ENCODE results near the gene FAM13C.
"Not testable (repeated sequence)": the region's sequence is repeated elsewhere in the genome, so short reads cannot be mapped to it uniquely, and the experiment has no call there.

FAM13C gene

GRCh38 chr10:59271160-59271559 lies 91.2 kb downstream of the FAM13C start:
- DNase-seq = no peak

DNA sequence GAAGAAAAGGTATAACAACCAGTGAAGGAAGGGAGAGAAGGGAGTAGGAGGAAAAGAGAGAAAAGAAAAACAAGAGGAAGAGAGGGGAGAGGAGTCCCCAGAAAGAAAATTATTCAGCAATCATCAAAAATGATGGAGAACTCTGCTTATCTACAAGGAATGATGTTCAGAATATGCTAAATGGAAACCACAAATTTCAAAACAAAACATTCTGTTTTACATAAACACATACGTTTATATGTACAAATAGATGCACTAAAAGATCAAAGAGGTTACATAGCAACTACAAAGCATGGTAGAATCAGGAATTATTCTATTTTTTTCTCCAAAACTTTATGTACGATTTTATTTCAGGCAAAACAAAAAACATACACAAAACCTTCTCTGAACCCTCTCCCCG lies 91.9 kb downstream of the FAM13C start:
- DNase-seq = no peak

- DNase-seq = no peak
Measured at GRCh38 chr10:59269651-59270050, 92.7 kb downstream of the FAM13C start.

DNA sequence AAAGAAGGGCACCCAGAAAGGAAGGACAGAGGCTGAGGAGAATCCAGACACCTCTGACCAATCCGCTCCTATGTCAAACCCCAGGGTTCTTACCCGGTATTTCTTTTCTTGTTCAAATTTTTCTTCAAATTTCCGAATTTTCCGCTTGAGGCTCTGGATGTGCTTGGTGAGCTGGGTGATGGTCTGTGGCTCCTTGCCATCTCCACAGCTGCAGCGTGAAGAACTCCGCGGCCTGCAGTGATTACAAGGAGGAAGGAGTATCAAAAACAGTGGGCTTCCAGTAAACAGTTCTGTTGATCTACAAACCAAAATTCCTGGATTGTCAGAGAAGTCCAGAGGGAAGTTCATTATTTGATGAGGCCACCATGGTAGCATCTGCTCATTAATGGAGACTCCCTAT lies 93.9 kb downstream of the FAM13C start:
- DNase-seq = no peak

- no peak for DNase-seq
Measured at GRCh38 chr10:59266321-59266720, 96.0 kb downstream of the FAM13C start.

DNA sequence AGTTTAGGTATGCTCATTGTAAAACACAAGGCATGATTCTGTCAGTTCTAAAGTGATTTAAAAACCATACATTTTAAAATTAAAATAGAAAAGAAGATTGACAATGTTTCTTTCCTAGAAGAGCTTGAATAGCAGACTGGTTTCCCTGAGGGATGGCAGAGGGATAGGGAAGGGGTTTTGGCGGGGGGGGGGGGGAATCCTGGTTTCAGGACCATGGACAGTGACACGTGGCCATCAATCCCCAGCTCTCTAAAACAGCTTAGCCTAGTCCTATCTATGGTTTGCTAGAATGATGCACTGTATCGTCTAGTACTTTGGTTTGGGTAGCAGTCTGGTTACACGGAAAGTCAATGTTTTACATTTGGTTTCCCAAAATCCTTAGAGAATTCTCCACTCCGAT lies 97.2 kb downstream of the FAM13C start:
- DNase-seq = no peak

- no peak for DNase-seq
Measured at GRCh38 chr10:59258890-59259289, 103.5 kb downstream of the FAM13C start.

DNA sequence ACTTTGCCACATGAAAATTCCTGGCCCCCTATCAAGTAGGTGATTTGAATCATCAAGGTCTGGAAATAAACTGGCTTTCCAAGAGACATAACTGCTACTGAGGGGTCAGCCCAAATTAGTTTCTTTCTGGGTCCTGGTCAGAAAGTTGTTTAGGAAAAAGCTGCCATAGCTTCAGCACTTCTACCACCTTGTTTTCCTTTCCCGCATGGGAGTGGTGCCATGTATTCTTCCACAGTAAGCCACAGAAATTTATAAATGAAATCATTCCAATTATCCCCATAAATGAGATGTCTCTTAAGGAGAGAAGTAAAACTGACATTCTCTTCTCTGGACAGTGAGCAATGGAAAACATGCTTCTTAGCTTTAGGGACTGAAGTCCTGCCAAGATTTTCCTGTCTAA lies 105.1 kb downstream of the FAM13C start:
- no peak for DNase-seq

DNA sequence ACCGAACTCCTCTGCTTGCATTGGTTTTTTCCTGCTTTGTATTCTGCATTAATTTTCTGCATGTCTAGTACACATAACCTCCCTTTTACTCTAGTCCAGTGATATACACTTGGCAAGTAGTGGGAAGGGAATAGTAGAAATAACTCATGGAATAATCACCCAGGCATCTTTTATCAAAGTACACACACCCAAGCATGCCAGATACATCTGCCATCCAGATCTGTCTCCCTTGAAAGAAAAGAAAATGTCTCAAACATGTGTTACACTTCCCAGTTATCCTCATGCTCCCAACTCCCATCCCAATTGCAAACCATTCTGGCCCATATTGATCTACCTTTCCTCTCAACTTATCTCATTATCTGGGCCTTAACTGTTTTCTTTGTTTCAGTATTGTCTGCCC lies 106.9 kb downstream of the FAM13C start:
- DNase-seq = no peak

GRCh38 chr10:59252491-59252890 lies 109.9 kb downstream of the FAM13C start:
- no peak for DNase-seq

- no peak for DNase-seq
Measured at GRCh38 chr10:59245686-59246085, 116.7 kb downstream of the FAM13C start.

DNA sequence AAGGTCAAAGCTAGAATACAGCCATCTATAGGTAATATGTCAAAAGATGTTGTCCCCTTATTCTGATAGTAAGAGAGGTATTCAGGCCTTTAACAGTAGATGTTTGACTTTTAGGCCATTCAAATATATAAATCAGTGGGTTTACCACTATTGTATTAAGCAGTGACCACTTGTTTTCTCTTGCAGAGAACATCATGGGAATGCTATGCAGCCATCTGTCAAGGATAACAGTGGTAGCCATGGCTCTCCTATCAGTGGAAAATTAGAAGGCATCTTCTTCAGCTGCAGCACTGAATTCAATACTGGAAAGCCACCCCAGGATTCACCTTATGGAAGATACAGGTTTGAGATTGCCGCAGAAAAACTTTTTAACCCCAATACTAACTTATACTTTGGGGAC lies 117.5 kb downstream of the FAM13C start:
- DNase-seq = no peak

GRCh38 chr10:59243611-59244195 lies 118.6 kb downstream of the FAM13C start:
- no peak for DNase-seq

DNA sequence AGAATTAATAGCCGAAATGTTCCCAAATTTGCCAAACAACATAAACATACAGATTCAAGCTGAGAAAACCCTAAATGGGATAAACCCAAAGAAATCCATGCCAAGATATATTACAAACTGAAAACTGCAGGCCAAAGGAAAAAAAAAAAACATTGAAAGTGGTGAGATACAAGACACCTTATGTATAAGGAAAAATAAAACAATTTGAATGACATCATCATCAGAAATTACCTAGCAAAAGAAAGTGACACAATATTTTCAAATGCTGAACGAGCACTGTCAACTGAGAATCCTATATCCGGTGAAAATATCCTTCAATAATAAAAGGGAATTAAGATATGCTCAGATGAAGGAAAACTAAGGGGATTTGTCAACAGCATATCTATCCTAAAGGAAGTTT lies 119.4 kb downstream of the FAM13C start:
- no peak for DNase-seq

DNA sequence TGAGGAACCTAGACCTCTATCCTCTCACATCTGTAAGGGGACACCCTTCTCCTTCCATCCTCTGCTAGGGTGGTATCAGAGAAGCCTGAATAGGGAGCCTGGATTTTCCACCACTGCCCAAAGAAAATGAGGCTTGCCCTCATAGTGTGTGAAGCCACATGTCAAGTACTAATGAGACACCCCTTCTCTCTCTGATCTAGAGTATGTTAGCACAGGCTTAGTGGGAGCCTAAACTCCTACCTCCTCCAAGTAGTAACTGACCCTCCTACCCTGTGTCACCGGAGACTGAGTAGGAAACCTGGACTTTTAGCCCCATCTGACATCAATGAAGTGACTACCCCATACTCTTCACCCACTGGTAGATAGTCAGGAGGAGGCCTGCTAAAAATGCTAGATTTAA lies 120.3 kb downstream of the FAM13C start:
- no peak for DNase-seq

GRCh38 chr10:59240582-59241183 lies 121.7 kb downstream of the FAM13C start:
- DNase-seq = no peak

DNA sequence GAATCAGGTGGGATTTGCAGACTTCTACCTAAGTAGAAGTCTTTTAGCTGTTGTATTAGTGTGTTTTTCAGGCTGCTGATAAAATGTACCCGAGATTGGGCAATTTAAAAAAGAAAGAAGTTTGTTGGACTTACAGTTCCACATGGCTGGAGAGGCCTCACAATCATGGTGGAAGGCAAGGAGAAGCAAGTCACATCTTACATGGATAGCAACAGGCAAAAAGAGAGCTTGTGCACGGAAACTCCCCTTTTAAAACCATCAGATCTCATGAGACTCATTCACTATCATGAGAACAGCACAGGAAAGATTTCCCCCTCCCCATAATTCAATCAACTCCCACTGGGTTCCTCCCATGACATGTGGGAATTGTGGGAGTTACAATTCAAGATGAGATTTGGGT lies 123.2 kb downstream of the FAM13C start:
- not testable (repeated sequence) for DNase-seq

- DNase-seq = no peak
Measured at GRCh38 chr10:59237775-59238174, 124.6 kb downstream of the FAM13C start.

DNA sequence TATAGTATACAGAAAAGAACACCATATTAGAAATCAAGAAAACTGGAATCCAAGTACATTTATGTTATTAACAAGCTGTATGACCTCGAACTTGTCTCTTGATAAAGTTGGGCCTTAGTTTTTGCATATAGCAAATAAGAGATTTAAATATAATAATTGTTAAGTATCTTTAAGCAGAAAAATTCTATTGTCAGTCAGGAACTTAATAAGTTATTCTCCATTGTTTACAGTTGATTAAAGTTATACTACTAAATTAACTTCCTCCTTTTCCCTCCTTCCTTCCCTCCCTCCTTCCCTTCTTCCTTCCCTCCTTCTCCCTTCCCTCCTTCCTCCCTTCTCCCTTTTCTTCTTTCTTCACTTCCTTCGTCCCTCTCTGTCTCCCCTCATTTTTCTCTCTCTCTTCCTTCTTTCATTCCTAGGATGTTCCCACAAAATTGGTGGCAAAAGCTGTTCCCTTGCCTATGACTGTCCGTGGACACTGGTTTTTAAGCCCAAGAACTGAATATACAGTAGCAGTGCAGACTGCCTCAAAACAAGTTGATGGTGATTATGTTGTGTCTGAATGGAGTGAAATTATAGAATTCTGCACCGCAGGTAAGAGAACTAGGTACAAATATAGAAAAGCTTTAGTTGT lies 126.2 kb downstream of the FAM13C start:
- DNase-seq = no peak

DNA sequence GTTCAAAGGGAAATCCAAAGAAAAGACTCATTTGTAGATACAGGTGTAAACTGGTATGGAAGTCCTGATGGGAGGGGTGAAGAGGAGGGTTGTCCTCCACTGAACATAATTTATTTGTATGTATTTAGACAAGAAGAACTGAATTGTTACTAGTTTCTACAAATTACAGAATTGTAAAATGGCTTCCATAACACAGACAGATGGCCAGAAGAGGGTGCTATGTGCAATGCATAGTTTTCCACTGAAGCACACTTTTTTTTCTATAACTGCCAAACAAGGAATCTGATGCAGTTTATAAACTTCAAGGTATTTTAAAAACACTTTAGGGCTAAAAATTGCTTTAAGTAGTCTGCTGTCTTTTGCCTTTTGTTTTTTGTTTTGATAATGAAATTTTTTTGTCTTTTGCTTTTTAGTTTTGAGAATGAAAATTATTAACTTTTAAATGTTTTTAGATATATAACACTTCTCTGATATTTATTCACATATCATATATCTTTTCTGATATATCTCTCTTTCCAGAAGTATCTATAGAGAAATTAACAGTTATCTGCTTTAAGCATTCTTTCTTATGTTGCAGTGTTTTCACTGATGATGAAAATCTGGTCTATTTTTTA lies 127.4 kb downstream of the FAM13C start:
- DNase-seq = no peak

GRCh38 chr10:59234194-59234593 lies 128.2 kb downstream of the FAM13C start:
- no peak for DNase-seq

- no peak for DNase-seq
Measured at GRCh38 chr10:59229441-59229840, 132.9 kb downstream of the FAM13C start.

- DNase-seq = no peak
Measured at GRCh38 chr10:59227136-59227673, 135.1 kb downstream of the FAM13C start.

GRCh38 chr10:59225211-59225610 lies 137.1 kb downstream of the FAM13C start:
- DNase-seq = no peak
